Gastrocnemius medialis (tissue), 4 donors: Measurements from ENCODE around the gene CFAP20. TPM values are rescaled to one million over a fixed set of nuclear protein-coding genes. Genes with fewer than 3 reads are reported as not detected.

ENCODE experiments used
- ATAC-seq, 2 donors: fragments of 150-250 bp; one replicate each; pipeline ENCODE4 v1.9.1; 2016
- DNase-seq, 2 donors: peaks; one replicate each; pipeline ENCODE4 v3.0.0-alpha.2; 2019
- H3K27ac ChIP-seq, 4 donors: fragments of 200-600 bp; sonication (generic); 1 replicate in 1 of 4; 2 replicates in 3 of 4; pipeline ENCODE4 v1.5.1; 2016 to 2018; ENCODE audit warnings: mild to moderate bottlenecking in 2 of 4, moderate library complexity in 1 of 4
- H3K27me3 ChIP-seq, 3 donors: fragments of 200-600 bp; sonication (generic) in 2 of 3; 1 replicate in 1 of 3; 2 replicates in 2 of 3; pipeline versions ENCODE4 v1.5.1 to v1.6.0; 2016 to 2019; ENCODE audit warnings: mild to moderate bottlenecking in 1 of 3, moderate library complexity in 1 of 3
- H3K36me3 ChIP-seq, 2 donors: fragments of 200-600 bp; sonication (generic) in 1 of 2; one replicate each; pipeline ENCODE4 v1.5.1; 2017 to 2018
- H3K4me1 ChIP-seq, 2 donors: fragments of 200-600 bp; sonication (generic) in 1 of 2; one replicate each; pipeline ENCODE4 v1.5.1; 2016 to 2017; ENCODE audit warnings: mild to moderate bottlenecking in 2 of 2
- H3K4me3 ChIP-seq, 4 donors: fragments of 200-600 bp; sonication (generic) in 3 of 4; 1 replicate in 1 of 4; 2 replicates in 3 of 4; pipeline ENCODE4 v1.5.1; 2016 to 2019; ENCODE audit warnings: mild to moderate bottlenecking in 2 of 4
- H3K9me3 ChIP-seq, 3 donors: fragments of 200-600 bp; sonication (generic) in 2 of 3; 1 replicate in 1 of 3; 2 replicates in 2 of 3; pipeline ENCODE4 v1.5.1; 2016 to 2019
- POLR2A ChIP-seq, 2 donors: fragments of 450-650 bp; IDR thresholded peaks; one replicate each; pipeline ENCODE4 v1.6.1; 2017; ENCODE audit warnings: antibody characterized with exemption in 2 of 2, mild to moderate bottlenecking in 2 of 2, moderate library complexity in 2 of 2
- in situ Hi-C, 4 donors: fragments of 200-750 bp; cut with MboI; loops; one replicate each; pipeline versions ENCODE4 v1.15.0 to v1.8.0; 2017; ENCODE audit warnings: low sequenced_read_pairs in 4 of 4
- intact Hi-C: fragments of 100-400 bp; cut with DNase I; formaldehyde crosslinking; loops from one replicate; pipeline ENCODE4 v1.15.1; 2023; ENCODE audit warnings: low total_unique reads
- total RNA-seq, 4 donors: library from RNA; depleted of rRNA; stranded (reverse); fragments of >200 nt; gene quantifications; one replicate each; pipeline versions ENCODE4 v1.1.0 to v1.2.3, GENCODE V29; 2016
- TF ChIP-seq, protein P1 (sequence below), 5 experiments: fragments of 450-650 bp in 3 of 5; fragments of 200-600 bp in 2 of 5; sonication (generic) in 2 of 5; IDR thresholded peaks in 4 of 5; conservative IDR thresholded peaks in 1 of 5; 1 replicate in 4 of 5; 2 replicates in 1 of 5; pipeline ENCODE4 v1.5.1; 2016 to 2019; ENCODE audit warnings: antibody characterized with exemption in 5 of 5, mild to moderate bottlenecking in 3 of 5, moderate library complexity in 3 of 5

CFAP20 gene
- total RNA-seq, 4 donors from 2014 or later = 6.5 to 16.0 (median 9.1) TPM

DNA sequence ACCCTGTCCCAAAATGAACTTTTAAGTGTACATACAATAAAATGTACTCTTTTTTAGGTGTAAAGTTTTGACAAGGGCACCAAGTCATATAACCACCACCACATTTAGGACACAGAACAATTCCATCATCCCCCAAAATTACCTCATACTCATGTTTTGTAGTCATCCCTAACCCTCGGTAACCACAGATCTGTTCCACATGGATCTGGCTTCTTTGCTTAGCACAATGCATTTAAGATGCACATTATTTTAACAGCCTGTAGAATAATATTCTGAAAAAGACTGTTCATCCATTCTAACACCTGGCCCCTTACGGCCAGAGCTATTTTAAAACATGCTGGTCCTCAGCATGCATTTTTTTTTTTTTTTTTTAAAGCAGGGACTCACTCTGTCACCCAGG is 25.2 kb upstream of the CFAP20 start:
- Histone ChIP-seq H3K27ac (no peak overlapping the region), H3K27me3 (no peaks in the 10 kb centered on the region), H3K4me3 (no peak overlapping the region), H3K9me3 (no peaks in the 10 kb centered on the region), H3K4me1 (no peaks in the 10 kb centered on the region), H3K36me3 (peaks cover 0 to 15% of the 10 kb centered on the region in 2 donors)
- no peak for ATAC-seq
- intact Hi-C loops (no loop called here), in situ Hi-C loops (no loop called here)
- TF ChIP-seq, protein P1, sequence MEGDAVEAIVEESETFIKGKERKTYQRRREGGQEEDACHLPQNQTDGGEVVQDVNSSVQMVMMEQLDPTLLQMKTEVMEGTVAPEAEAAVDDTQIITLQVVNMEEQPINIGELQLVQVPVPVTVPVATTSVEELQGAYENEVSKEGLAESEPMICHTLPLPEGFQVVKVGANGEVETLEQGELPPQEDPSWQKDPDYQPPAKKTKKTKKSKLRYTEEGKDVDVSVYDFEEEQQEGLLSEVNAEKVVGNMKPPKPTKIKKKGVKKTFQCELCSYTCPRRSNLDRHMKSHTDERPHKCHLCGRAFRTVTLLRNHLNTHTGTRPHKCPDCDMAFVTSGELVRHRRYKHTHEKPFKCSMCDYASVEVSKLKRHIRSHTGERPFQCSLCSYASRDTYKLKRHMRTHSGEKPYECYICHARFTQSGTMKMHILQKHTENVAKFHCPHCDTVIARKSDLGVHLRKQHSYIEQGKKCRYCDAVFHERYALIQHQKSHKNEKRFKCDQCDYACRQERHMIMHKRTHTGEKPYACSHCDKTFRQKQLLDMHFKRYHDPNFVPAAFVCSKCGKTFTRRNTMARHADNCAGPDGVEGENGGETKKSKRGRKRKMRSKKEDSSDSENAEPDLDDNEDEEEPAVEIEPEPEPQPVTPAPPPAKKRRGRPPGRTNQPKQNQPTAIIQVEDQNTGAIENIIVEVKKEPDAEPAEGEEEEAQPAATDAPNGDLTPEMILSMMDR (IDR thresholded peaks at IDR 0.05 in 4 of 5, conservative IDR thresholded peaks at IDR 0.05 in 1 of 5) = no peak
- no peak for TF ChIP-seq POLR2A (IDR thresholded peaks at IDR 0.05)
- DNase-seq = no peak

DNA sequence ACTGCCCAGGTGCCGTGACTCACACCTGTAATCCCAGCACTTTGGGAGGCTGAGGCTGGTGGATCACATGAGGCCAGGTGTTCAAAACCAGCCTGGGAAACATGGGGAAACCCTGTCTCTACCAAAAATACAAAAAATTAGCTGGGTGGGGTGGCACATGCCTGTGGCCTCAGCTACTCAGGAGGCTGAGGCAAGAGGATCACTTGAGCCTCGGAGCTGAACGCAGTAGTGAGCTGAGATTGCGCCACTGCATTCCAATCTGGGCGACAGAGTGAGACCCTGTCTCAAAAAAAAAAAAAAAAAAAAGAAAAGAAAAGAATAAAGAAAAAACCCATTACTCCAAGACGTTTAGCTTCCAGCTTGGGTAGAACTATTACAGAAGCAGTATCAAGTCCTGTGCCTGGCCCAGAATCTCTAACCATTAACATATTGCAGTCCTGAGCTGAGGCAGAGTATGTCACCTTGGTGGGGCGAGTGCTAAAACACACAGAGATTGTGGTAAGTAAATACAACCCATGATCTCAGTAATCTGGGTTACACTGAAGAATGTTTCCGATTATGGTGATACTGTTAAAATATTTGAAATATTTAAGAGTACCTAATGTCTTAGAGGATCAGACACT is 23.2 kb upstream of the CFAP20 start:
- in situ Hi-C loops = no loop called here
- ATAC-seq (no peak), DNase-seq (no peak)
- H3K27me3 ChIP-seq = no peaks in the 10 kb centered on the region
- TF ChIP-seq POLR2A (IDR thresholded peaks at IDR 0.05) = no peak
- TF ChIP-seq, protein P1 (IDR thresholded peaks at IDR 0.05 in 4 of 5, conservative IDR thresholded peaks at IDR 0.05 in 1 of 5) = no peak
- H3K9me3 ChIP-seq = no peaks in the 10 kb centered on the region
- H3K27ac ChIP-seq = no peak overlapping the region
- H3K4me3 ChIP-seq = no peak overlapping the region
- no peaks in the 10 kb centered on the region for H3K4me1 ChIP-seq
- intact Hi-C loops = no loop called here
- no peaks in the 10 kb centered on the region for H3K36me3 ChIP-seq

DNA sequence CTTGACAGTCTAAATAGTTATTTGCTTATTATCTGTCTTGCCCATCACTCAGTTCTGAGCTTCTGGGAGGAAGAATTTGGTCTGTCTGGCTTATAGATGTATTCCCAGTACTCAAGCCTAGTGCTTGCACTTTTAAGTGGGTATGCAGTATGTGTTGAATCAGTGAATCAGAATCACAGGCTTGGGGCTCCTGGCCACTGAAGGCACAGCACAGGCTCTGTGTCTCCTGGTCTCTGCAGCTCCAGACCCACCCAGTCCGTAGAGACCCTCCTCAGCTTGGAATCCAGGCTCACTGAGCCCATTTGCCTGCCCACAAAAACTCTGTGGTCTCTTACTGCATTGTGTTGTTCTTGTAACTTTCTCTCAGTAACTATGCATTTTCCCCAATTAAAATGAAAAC is 19.3 kb upstream of the CFAP20 start:
- Histone ChIP-seq H3K9me3 (no peaks in the 10 kb centered on the region), H3K4me3 (no peak overlapping the region), H3K27ac (no peak overlapping the region), H3K4me1 (no peaks in the 10 kb centered on the region), H3K27me3 (no peaks in the 10 kb centered on the region), H3K36me3 (no peaks in the 10 kb centered on the region)
- ATAC-seq (no peak), DNase-seq (no peak)
- intact Hi-C loops (no loop called here), in situ Hi-C loops (no loop called here)
- TF ChIP-seq, protein P1 (IDR thresholded peaks at IDR 0.05 in 4 of 5, conservative IDR thresholded peaks at IDR 0.05 in 1 of 5) = no peak
- no peak for TF ChIP-seq POLR2A (IDR thresholded peaks at IDR 0.05)

DNA sequence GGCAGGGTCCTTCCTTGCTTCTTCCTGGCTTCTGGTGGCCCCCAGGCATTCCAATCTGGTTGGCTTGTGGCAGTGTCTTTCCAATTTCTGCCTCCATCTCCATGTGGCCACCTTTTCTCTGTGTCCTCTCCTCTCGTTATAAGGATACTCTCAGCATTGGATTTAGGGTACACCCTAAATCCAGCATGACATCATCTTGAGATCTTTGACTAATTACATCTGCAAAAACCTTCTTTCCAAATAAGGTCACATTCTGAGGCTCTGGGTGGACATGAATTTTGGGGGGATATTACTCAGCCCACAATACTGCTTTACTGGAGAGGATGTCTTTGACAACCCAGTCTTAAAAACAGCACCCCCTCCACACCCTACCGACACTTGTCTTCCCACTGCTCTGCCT is 18.9 kb upstream of the CFAP20 start:
- Histone ChIP-seq H3K36me3 (no peaks in the 10 kb centered on the region), H3K27ac (no peak overlapping the region), H3K4me1 (no peaks in the 10 kb centered on the region), H3K4me3 (no peak overlapping the region), H3K27me3 (no peaks in the 10 kb centered on the region), H3K9me3 (no peaks in the 10 kb centered on the region)
- intact Hi-C loops (no loop called here), in situ Hi-C loops (no loop called here)
- DNase-seq = no peak
- ATAC-seq = no peak
- no peak for TF ChIP-seq POLR2A (IDR thresholded peaks at IDR 0.05)
- TF ChIP-seq, protein P1 (IDR thresholded peaks at IDR 0.05 in 4 of 5, conservative IDR thresholded peaks at IDR 0.05 in 1 of 5) = no peak

DNA sequence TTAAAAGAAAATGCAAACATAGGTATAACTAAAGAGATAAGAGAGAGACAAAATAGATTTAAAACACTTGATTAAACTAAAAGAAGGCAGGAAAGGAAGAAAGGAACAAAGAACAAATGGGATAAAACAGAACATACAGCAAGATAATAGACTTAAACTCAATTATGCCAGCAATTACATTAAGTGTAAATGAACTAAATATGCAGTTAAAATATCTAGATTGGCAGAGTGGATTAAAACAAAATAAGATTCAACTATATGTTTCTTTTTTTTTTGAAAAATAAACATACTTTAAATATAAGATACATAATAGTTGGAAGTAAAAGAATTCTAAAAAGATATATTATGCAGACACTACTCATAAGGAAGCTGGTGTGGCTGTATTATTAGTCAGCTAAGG is 9.7 kb upstream of the CFAP20 start:
- DNase-seq (no peak), ATAC-seq (no peak)
- intact Hi-C loops (no loop called here), in situ Hi-C loops (no loop called here)
- Histone ChIP-seq H3K4me3 (no peak overlapping the region), H3K4me1 (no peaks in the 10 kb centered on the region), H3K27ac (no peak overlapping the region), H3K36me3 (no peaks in the 10 kb centered on the region), H3K27me3 (no peaks in the 10 kb centered on the region), H3K9me3 (peaks cover 0 to 7% (median 0%) of the 10 kb centered on the region in 3 donors)
- no peak for TF ChIP-seq POLR2A (IDR thresholded peaks at IDR 0.05)
- TF ChIP-seq, protein P1 (IDR thresholded peaks at IDR 0.05 in 4 of 5, conservative IDR thresholded peaks at IDR 0.05 in 1 of 5) = no peak
